B cell (primary cell): ENCODE data around the gene KLF7.

Experiments used
- EZH2 ChIP-seq: IDR thresholded peaks from 2 replicates; pipeline ENCODE4 v1.6.1; 2012; ENCODE audit warnings: borderline replicate concordance, low read depth, mild to moderate bottlenecking, moderate library complexity, low read length; ENCODE audit not compliant: insufficient read depth, poor library complexity, severe bottlenecking
- TF ChIP-seq, protein P1 (sequence below): fragments of 200-600 bp; IDR thresholded peaks from one replicate; pipeline ENCODE4 v1.8.0; 2022; ENCODE audit warnings: antibody characterized with exemption, mild to moderate bottlenecking

DNA sequence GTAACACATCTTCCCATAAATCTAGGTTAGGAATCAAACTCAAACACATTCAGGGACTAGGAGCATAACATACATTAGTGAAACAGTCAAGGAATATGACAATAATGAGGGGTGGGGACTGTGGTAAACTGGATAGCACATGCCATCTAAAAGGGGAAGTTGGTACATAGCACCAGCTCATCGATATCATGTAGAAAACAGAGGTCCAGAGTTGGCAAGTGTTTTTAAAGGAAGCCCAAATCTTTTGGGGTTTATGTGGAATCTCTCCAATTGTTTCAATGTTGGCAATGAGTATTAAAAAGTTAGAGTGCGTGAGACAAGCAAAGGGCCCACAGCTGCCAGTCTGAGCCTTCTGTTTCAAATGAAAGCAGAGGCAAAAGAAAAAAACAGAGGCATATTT, 24.4 kb downstream of the KLF7 start:
- TF ChIP-seq, protein P1, sequence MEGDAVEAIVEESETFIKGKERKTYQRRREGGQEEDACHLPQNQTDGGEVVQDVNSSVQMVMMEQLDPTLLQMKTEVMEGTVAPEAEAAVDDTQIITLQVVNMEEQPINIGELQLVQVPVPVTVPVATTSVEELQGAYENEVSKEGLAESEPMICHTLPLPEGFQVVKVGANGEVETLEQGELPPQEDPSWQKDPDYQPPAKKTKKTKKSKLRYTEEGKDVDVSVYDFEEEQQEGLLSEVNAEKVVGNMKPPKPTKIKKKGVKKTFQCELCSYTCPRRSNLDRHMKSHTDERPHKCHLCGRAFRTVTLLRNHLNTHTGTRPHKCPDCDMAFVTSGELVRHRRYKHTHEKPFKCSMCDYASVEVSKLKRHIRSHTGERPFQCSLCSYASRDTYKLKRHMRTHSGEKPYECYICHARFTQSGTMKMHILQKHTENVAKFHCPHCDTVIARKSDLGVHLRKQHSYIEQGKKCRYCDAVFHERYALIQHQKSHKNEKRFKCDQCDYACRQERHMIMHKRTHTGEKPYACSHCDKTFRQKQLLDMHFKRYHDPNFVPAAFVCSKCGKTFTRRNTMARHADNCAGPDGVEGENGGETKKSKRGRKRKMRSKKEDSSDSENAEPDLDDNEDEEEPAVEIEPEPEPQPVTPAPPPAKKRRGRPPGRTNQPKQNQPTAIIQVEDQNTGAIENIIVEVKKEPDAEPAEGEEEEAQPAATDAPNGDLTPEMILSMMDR = no peak
- TF ChIP-seq EZH2 = no peak
